ENCODE data around the gene RTKN2. TPM values are rescaled to one million over a fixed set of nuclear protein-coding genes. Genes with fewer than 3 reads are reported as not detected.

The RTKN2 gene
- polyA plus RNA-seq, 1 of the 3 experiments (the other 2 are of a cell fraction) = 1.4 TPM

GRCh38 chr10:62266147-62266546 lies 2.5 kb downstream of the RTKN2 start:
- Histone ChIP-seq H3K27me3 (ENCODE audit: insufficient read depth) (no peaks in the 10 kb centered on the region), H3K9ac (no peak overlapping the region), H4K20me1 (ENCODE audit: insufficient read depth) (no peaks in the 10 kb centered on the region), H3K9me3 (no peaks in the 10 kb centered on the region), H3K27ac (ENCODE audit: low read depth in 2 of 2, low read length in 1 of 2) (peak overlapping the region in 1 of 2 experiments; percentile 19; a peak in 1 of 4 replicates), H3K9me2 (no peaks in the 10 kb centered on the region), H3K36me3 (replicated peaks in 1 of 2; ENCODE audit: control insufficient read depth in 1 of 2, insufficient read depth in 2 of 2, low read length in 1 of 2) (peaks cover under 1 to 6% of the 10 kb centered on the region in 2 experiments), H3K4me3 (ENCODE audit: low read depth in 2 of 2, low read length in 1 of 2) (no peak overlapping the region), H3K79me2 (ENCODE audit: insufficient read depth) (peaks cover 50% of the 10 kb centered on the region), H3F3A (replicated peaks; ENCODE audit: insufficient read depth) (peaks cover 20% of the 10 kb centered on the region), H3K4me2 (peak overlapping the region; percentile 97), H3K4me1 (ENCODE audit: control insufficient read depth in 1 of 2, insufficient read depth in 2 of 2, low read depth in 1 of 2, low read length in 1 of 2) (peaks cover 16 to 36% of the 10 kb centered on the region in 2 experiments; a peak in 3 of 4 replicates), H2AFZ (ENCODE audit: low read depth) (peak overlapping the region; percentile 58; the same call in 1 of the 2 replicates)
- 58% methylated on average over 4 of the region's 4 CpGs for WGBS (ENCODE audit: low lambda C conversion rate)
- DNase-seq = no peak
- ChIA-PET CTCF (interaction anchor here (1.0 to 2.5 kb wide), 6 partner anchors 18 to 167 kb away, joined by 3 to 13 read pairs (median 4); no protein-coding TSS in a partner anchor), POLR2A (no interaction called here)
- TF ChIP-seq, protein P1, sequence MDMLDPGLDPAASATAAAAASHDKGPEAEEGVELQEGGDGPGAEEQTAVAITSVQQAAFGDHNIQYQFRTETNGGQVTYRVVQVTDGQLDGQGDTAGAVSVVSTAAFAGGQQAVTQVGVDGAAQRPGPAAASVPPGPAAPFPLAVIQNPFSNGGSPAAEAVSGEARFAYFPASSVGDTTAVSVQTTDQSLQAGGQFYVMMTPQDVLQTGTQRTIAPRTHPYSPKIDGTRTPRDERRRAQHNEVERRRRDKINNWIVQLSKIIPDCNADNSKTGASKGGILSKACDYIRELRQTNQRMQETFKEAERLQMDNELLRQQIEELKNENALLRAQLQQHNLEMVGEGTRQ (IDR thresholded peaks at IDR 0.05; ENCODE audit: borderline replicate concordance, low read depth, low read length) = no peak
- TF ChIP-seq YY1 (IDR thresholded peaks at IDR 0.05; ENCODE audit: low read depth) (no peak), JUND (IDR thresholded peaks at IDR 0.05) (no peak), EZH2phosphoT487 (IDR thresholded peaks at IDR 0.05; ENCODE audit: borderline replicate concordance, low read depth) (no peak)
- TF ChIP-seq, protein P2, sequence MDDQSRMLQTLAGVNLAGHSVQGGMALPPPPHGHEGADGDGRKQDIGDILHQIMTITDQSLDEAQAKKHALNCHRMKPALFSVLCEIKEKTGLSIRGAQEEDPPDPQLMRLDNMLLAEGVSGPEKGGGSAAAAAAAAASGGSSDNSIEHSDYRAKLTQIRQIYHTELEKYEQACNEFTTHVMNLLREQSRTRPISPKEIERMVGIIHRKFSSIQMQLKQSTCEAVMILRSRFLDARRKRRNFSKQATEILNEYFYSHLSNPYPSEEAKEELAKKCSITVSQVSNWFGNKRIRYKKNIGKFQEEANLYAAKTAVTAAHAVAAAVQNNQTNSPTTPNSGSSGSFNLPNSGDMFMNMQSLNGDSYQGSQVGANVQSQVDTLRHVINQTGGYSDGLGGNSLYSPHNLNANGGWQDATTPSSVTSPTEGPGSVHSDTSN (IDR thresholded peaks at IDR 0.05) = no peak

GRCh38 chr10:62264702-62265436 lies 3.8 kb downstream of the RTKN2 start:
- CTCF ChIA-PET = interaction anchor here (0.6 to 3.7 kb wide), 22 partner anchors 9 to 226 kb away, joined by 3 to 17 read pairs (median 4); no protein-coding TSS in a partner anchor
- Histone ChIP-seq H3K27me3 (ENCODE audit: insufficient read depth) (no peaks in the 10 kb centered on the region), H3F3A (replicated peaks; ENCODE audit: insufficient read depth) (peaks cover 15% of the 10 kb centered on the region), H3K27ac (ENCODE audit: low read depth in 2 of 2, low read length in 1 of 2) (peak overlapping the region; percentile 19 to 58; a peak in 3 of 4 replicates), H2AFZ (ENCODE audit: low read depth) (no peak overlapping the region), H3K9me2 (no peaks in the 10 kb centered on the region), H4K20me1 (ENCODE audit: insufficient read depth) (no peaks in the 10 kb centered on the region), H3K36me3 (replicated peaks in 1 of 2; ENCODE audit: control insufficient read depth in 1 of 2, insufficient read depth in 2 of 2, low read length in 1 of 2) (peaks cover 6 to 8% of the 10 kb centered on the region in 2 experiments), H3K4me1 (ENCODE audit: control insufficient read depth in 1 of 2, insufficient read depth in 2 of 2, low read depth in 1 of 2, low read length in 1 of 2) (peaks cover 16 to 36% of the 10 kb centered on the region in 2 experiments; a peak in 3 of 4 replicates), H3K4me2 (no peak overlapping the region), H3K4me3 (ENCODE audit: low read depth in 2 of 2, low read length in 1 of 2) (no peak overlapping the region), H3K9ac (no peak overlapping the region), H3K79me2 (ENCODE audit: insufficient read depth) (peaks cover 50% of the 10 kb centered on the region), H3K9me3 (no peaks in the 10 kb centered on the region)
- 12% methylated on average over 1 of the region's 1 CpG for WGBS (ENCODE audit: low lambda C conversion rate)
- TF ChIP-seq GABPA (IDR thresholded peaks at IDR 0.05; ENCODE audit: low read depth) = no peak
- TF ChIP-seq, protein P3, sequence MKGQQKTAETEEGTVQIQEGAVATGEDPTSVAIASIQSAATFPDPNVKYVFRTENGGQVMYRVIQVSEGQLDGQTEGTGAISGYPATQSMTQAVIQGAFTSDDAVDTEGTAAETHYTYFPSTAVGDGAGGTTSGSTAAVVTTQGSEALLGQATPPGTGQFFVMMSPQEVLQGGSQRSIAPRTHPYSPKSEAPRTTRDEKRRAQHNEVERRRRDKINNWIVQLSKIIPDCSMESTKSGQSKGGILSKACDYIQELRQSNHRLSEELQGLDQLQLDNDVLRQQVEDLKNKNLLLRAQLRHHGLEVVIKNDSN (IDR thresholded peaks at IDR 0.05; ENCODE audit: borderline replicate concordance, low read depth) = no peak
- TF ChIP-seq RCOR1 (IDR thresholded peaks at IDR 0.05; ENCODE audit: low read length) = peak; percentile 10; the same call in 1 of the 2 replicates
- peak; percentile 67 for TF ChIP-seq RAD21 (IDR thresholded peaks at IDR 0.05; ENCODE audit: low read length)
- peak; percentile 68 for TF ChIP-seq SMC3 (IDR thresholded peaks at IDR 0.05; ENCODE audit: low read depth, low read length)
- TF ChIP-seq RFX5 (IDR thresholded peaks at IDR 0.05; ENCODE audit: low read length) = no peak
- TF ChIP-seq TCF12 (IDR thresholded peaks at IDR 0.05) = peak; percentile 28; the same call in 1 of the 2 replicates
- TF ChIP-seq SIN3A (IDR thresholded peaks at IDR 0.05; ENCODE audit: borderline replicate concordance, low read depth, low read length) = 0 out of 2 replicates have a peak, but pooled peaks have one; percentile 25
- TF ChIP-seq TAF1 (IDR thresholded peaks at IDR 0.05; ENCODE audit: borderline replicate concordance, low read depth, low read length) = no peak
- TF ChIP-seq, protein P4, sequence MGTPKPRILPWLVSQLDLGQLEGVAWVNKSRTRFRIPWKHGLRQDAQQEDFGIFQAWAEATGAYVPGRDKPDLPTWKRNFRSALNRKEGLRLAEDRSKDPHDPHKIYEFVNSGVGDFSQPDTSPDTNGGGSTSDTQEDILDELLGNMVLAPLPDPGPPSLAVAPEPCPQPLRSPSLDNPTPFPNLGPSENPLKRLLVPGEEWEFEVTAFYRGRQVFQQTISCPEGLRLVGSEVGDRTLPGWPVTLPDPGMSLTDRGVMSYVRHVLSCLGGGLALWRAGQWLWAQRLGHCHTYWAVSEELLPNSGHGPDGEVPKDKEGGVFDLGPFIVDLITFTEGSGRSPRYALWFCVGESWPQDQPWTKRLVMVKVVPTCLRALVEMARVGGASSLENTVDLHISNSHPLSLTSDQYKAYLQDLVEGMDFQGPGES (IDR thresholded peaks at IDR 0.05; ENCODE audit: low read depth, low read length) = no peak
- TF ChIP-seq, protein P5, sequence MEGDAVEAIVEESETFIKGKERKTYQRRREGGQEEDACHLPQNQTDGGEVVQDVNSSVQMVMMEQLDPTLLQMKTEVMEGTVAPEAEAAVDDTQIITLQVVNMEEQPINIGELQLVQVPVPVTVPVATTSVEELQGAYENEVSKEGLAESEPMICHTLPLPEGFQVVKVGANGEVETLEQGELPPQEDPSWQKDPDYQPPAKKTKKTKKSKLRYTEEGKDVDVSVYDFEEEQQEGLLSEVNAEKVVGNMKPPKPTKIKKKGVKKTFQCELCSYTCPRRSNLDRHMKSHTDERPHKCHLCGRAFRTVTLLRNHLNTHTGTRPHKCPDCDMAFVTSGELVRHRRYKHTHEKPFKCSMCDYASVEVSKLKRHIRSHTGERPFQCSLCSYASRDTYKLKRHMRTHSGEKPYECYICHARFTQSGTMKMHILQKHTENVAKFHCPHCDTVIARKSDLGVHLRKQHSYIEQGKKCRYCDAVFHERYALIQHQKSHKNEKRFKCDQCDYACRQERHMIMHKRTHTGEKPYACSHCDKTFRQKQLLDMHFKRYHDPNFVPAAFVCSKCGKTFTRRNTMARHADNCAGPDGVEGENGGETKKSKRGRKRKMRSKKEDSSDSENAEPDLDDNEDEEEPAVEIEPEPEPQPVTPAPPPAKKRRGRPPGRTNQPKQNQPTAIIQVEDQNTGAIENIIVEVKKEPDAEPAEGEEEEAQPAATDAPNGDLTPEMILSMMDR (IDR thresholded peaks at IDR 0.05) = peak; percentile 77
- no peak for TF ChIP-seq MXI1 (IDR thresholded peaks at IDR 0.05; ENCODE audit: low read depth, low read length)
- no peak for TF ChIP-seq NFIC (IDR thresholded peaks at IDR 0.05; ENCODE audit: borderline replicate concordance)
- TF ChIP-seq JUND (IDR thresholded peaks at IDR 0.05) = no peak
- DNase-seq = peak; percentile 65
- POLR2A ChIA-PET = no interaction called here
